Upper lobe of left lung (tissue), 6 donors: ENCODE measurements around the gene RASA1. TPM values are rescaled to one million over a fixed set of nuclear protein-coding genes. Genes with fewer than 3 reads are reported as not detected.
"Not testable (repeated sequence)": the region's sequence is repeated elsewhere in the genome, so short reads cannot be mapped to it uniquely, and the experiment has no call there.

Experiments
- ATAC-seq, 2 donors: fragments of 200-7000 bp; cut with Tn5 transposase; one replicate each; pipeline ENCODE4 v1.9.1; 2022; ENCODE audit warnings: mild to moderate bottlenecking in 2 of 2, moderate library complexity in 2 of 2; ENCODE audit not compliant: low FRiP score in 2 of 2
- DNase-seq, 2 donors: peaks; one replicate each; pipeline ENCODE4 v3.0.0-alpha.2; 2019 to 2020
- H3K27ac ChIP-seq, 4 donors: fragments of 200-600 bp; sonication (generic); one replicate each; pipeline ENCODE4 v1.5.1; 2016 to 2019
- H3K27me3 ChIP-seq, 4 donors: fragments of 200-600 bp; sonication (generic); one replicate each; pipeline ENCODE4 v1.5.1; 2017 to 2019
- H3K36me3 ChIP-seq, 4 donors: fragments of 200-600 bp; sonication (generic); one replicate each; pipeline ENCODE4 v1.5.1; 2016 to 2019
- H3K4me1 ChIP-seq, 4 donors: fragments of 200-600 bp; sonication (generic); one replicate each; pipeline ENCODE4 v1.5.1; 2018 to 2019
- H3K4me3 ChIP-seq, 4 donors: fragments of 200-600 bp; sonication (generic); one replicate each; pipeline ENCODE4 v1.5.1; 2017 to 2019; ENCODE audit warnings: mild to moderate bottlenecking in 2 of 4, moderate library complexity in 1 of 4
- H3K9me3 ChIP-seq, 4 donors: fragments of 200-600 bp; sonication (generic); one replicate each; pipeline ENCODE4 v1.5.1; 2018 to 2019
- EP300 ChIP-seq, 4 donors: sonication (generic); formaldehyde crosslinking; IDR thresholded peaks; one replicate each; pipeline ENCODE4 v1.5.1; 2017; ENCODE audit warnings: antibody characterized with exemption in 4 of 4, control low read depth in 2 of 4
- POLR2A ChIP-seq, 4 donors: fragments of 450-650 bp; IDR thresholded peaks; one replicate each; pipeline ENCODE4 v1.5.1; 2016 to 2017; ENCODE audit warnings: antibody characterized with exemption in 4 of 4, mild to moderate bottlenecking in 2 of 4
- POLR2AphosphoS5 ChIP-seq, 2 donors: sonication (generic); formaldehyde crosslinking; IDR thresholded peaks; one replicate each; pipeline ENCODE4 v1.5.1; 2017; ENCODE audit warnings: antibody characterized with exemption in 2 of 2
- WGBS, 2 donors: methylation state at CpG; one replicate each; pipeline ENCODE4 v1.1.5; 2017 to 2018; 5-methylcytosine and 5-hydroxymethylcytosine counted together
- total RNA-seq, 6 donors: library from RNA; depleted of rRNA in 4 of 6; stranded (reverse); fragments of >200 nt in 4 of 6; gene quantifications; one replicate each; pipeline versions ENCODE4 v1.1.0 to v1.2.1, GENCODE V29; 2016 to 2021
- TF ChIP-seq, protein P1 (sequence below), 6 experiments: fragments of 450-650 bp in 4 of 6; fragments of 200-600 bp in 2 of 6; sonication (generic) in 2 of 6; IDR thresholded peaks; one replicate each; pipeline ENCODE4 v1.5.1; 2016 to 2019; ENCODE audit warnings: antibody characterized with exemption in 6 of 6
- donor health status: DM: no; HTN: no; CAD: no; lungs with moderate emphysema.
- donor health status: DM: no; HTN: yes; CAD: no; lungs with severe emphysema.

The RASA1 gene
- total RNA-seq, 6 donors from 2014 or later: 29.2 to 43.9 (median 30.9) TPM

DNA sequence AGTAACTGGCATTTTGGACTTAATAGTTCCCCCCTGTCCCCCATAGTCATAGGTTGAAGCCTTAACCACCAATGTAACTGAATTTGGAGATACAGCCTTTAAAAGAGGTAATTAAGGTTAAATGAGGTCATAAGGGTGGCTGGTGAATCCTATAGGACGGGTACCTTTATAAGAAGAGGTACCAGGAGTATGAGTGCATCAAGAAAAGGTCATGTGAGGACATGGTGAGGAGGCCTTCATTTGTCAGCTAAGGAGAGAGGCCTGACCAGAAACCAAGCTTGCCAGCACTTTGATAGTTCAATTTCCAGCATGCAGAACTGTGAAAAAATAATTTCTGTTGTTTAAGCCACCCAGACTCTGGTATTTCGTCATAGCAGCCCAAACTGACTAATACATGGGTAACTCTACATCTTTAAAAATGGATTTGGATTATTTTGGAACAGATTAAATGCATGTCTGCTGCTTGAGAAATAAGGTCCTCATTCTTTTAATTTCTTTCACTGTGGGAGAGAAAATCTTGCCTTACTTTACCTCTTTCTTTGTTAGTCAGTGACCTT is 9.7 kb downstream of the RASA1 start:
- H3K9me3 ChIP-seq: no peaks in the 10 kb centered on the region
- WGBS, 2 donors: 89 to 93% methylated on average over 2 of the region's 2 CpGs
- no peaks in the 10 kb centered on the region for H3K36me3 ChIP-seq
- TF ChIP-seq POLR2AphosphoS5 (IDR thresholded peaks at IDR 0.05) (no peak), POLR2A (IDR thresholded peaks at IDR 0.05) (no peak), EP300 (IDR thresholded peaks at IDR 0.05) (no peak)
- TF ChIP-seq, protein P1, sequence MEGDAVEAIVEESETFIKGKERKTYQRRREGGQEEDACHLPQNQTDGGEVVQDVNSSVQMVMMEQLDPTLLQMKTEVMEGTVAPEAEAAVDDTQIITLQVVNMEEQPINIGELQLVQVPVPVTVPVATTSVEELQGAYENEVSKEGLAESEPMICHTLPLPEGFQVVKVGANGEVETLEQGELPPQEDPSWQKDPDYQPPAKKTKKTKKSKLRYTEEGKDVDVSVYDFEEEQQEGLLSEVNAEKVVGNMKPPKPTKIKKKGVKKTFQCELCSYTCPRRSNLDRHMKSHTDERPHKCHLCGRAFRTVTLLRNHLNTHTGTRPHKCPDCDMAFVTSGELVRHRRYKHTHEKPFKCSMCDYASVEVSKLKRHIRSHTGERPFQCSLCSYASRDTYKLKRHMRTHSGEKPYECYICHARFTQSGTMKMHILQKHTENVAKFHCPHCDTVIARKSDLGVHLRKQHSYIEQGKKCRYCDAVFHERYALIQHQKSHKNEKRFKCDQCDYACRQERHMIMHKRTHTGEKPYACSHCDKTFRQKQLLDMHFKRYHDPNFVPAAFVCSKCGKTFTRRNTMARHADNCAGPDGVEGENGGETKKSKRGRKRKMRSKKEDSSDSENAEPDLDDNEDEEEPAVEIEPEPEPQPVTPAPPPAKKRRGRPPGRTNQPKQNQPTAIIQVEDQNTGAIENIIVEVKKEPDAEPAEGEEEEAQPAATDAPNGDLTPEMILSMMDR (IDR thresholded peaks at IDR 0.05): no peak
- H3K4me3 ChIP-seq: no peak overlapping the region
- ATAC-seq (no peak), DNase-seq (no peak)
- H3K27me3 ChIP-seq: no peaks in the 10 kb centered on the region
- no peak overlapping the region for H3K27ac ChIP-seq
- H3K4me1 ChIP-seq: peaks cover 0 to 29% (median 4%) of the 10 kb centered on the region in 4 donors

DNA sequence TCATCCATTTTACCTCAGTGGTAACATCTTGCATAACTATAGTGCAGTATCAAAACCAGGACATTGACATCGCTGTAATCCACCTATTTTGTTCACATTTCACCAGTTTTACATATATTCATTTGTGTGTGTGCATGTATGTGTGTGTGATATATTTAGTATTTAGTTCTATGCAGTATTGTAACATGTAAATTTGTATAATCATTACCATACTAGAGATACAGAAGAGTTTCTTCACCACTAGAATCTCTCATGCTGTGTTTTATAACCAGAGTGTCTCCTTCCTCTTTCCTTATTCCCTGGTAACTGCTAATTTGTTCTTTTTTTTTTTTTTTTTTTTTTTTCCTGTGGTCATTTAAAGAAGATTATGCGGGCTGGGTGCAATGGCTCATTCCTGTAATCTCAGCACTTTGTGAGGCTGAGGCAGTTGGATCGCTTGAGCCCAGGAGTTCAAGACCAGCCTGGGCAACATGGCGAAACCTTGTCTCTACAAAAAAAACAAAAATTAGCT is 11.0 kb downstream of the RASA1 start:
- Histone ChIP-seq H3K27me3 (no peaks in the 10 kb centered on the region), H3K36me3 (no peaks in the 10 kb centered on the region), H3K9me3 (no peaks in the 10 kb centered on the region), H3K4me3 (no peak overlapping the region), H3K4me1 (peaks cover 0 to 23% (median 2%) of the 10 kb centered on the region in 4 donors), H3K27ac (no peak overlapping the region)
- DNase-seq (no peak), ATAC-seq (peak in 1 of 2 donors; percentile 31)
- 90 to 93% methylated on average over 4 of the region's 4 CpGs for WGBS, 2 donors
- TF ChIP-seq POLR2A (IDR thresholded peaks at IDR 0.05): no peak
- TF ChIP-seq, protein P1 (IDR thresholded peaks at IDR 0.05): no peak
- TF ChIP-seq EP300 (IDR thresholded peaks at IDR 0.05): no peak
- no peak for TF ChIP-seq POLR2AphosphoS5 (IDR thresholded peaks at IDR 0.05)

DNA sequence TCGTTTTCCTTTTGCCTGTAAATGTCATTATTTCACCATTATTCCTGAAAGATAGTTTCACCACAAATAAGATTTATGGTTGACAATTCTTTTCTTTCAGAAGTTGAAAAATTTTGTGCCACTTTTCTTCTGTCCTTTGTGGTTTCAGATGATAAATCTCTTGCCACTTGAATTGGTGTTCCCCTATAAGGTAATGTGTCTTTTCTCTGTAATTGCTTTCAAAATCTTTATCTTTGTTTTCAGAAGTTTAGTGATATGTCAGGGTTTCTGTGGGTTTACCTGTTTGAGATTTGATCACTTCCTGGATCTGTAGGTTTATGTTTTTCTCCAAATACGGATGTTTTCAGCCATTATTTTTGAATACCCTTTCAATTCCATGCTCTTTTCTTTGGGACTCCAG is 14.6 kb downstream of the RASA1 start:
- H3K27ac ChIP-seq: no peak overlapping the region
- H3K4me1 ChIP-seq: peaks cover 0 to 4% (median 1%) of the 10 kb centered on the region in 4 donors
- DNase-seq: no peak
- no peak overlapping the region for H3K4me3 ChIP-seq
- H3K9me3 ChIP-seq: no peaks in the 10 kb centered on the region
- ATAC-seq: no peak
- no peaks in the 10 kb centered on the region for H3K27me3 ChIP-seq
- 75 to 76% methylated on average over 2 of the region's 2 CpGs for WGBS, 2 donors
- H3K36me3 ChIP-seq: no peaks in the 10 kb centered on the region
- no peak for TF ChIP-seq POLR2A (IDR thresholded peaks at IDR 0.05)
- TF ChIP-seq, protein P1 (IDR thresholded peaks at IDR 0.05): no peak
- no peak for TF ChIP-seq POLR2AphosphoS5 (IDR thresholded peaks at IDR 0.05)
- no peak for TF ChIP-seq EP300 (IDR thresholded peaks at IDR 0.05)

DNA sequence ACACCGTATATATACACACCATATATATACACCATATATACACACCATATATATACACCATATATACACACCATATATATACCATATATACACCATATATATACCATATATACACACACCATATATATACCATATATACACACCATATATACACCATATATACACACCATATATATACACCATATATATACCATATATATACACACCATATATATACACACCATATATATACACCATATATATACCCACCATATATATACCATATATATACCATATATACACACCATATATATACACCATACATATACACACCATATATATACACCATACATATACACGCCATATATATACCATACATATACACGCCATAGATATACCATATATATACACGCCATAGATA is 19.6 kb downstream of the RASA1 start:
- not testable (repeated sequence) for H3K9me3 ChIP-seq, H3K36me3 ChIP-seq, H3K4me1 ChIP-seq, H3K27ac ChIP-seq, DNase-seq, H3K27me3 ChIP-seq, H3K4me3 ChIP-seq, ATAC-seq
- 94 to 95% methylated on average over 4 of the region's 4 CpGs for WGBS, 2 donors

DNA sequence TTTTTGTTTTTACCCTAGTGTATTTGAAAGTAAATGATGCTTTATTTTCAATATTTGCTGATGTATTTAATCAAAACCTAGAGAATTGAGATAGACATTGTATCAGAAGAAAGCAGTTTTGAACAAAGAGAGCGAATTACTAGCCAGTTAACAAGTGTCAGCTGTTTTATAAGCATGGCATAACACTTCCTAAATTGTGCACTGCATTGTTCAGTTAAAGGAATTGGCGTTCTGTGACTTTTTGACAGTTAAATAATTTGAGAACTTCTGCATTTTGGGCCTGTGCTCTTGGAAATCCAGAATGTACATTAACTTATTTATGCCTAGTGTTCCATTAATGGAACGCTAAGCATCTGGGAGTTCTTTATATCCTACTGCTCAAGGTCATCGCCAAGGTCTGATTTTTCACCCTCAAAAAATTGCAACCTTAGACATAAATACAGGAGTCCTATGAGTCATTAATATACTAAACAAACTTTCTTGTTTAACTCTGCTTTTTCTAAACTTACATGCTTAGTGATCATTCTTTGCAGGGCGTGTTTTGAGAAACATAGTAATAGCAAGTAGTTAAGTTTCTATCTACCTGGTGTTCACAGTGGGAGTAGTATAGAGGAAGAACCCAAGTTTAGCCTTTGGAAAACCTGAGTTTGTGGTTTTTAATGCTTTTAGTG is 31.1 kb downstream of the RASA1 start:
- DNase-seq (no peak), ATAC-seq (peak in 1 of 2 donors; percentile 68)
- peaks cover 0 to 2% (median under 1%) of the 10 kb centered on the region in 4 donors for H3K36me3 ChIP-seq
- TF ChIP-seq EP300 (IDR thresholded peaks at IDR 0.05): no peak
- TF ChIP-seq, protein P1 (IDR thresholded peaks at IDR 0.05): no peak
- TF ChIP-seq POLR2AphosphoS5 (IDR thresholded peaks at IDR 0.05): no peak
- no peak for TF ChIP-seq POLR2A (IDR thresholded peaks at IDR 0.05)
- no peaks in the 10 kb centered on the region for H3K27me3 ChIP-seq
- H3K27ac ChIP-seq: peak overlapping the region in 2 of 4 donors; percentile 9 to 45
- H3K9me3 ChIP-seq: no peaks in the 10 kb centered on the region
- H3K4me1 ChIP-seq: peaks cover 8 to 44% (median 29%) of the 10 kb centered on the region in 4 donors
- 77 to 85% methylated on average over 5 of the region's 5 CpGs for WGBS, 2 donors
- no peak overlapping the region for H3K4me3 ChIP-seq
